Measurements from ENCODE around the gene CFAP300.

CFAP300 gene

GRCh38 chr11:102026217-102026616, 21.0 kb upstream of the CFAP300 start:
- DNase-seq (ENCODE audit: insufficient read length) (no peak), FAIRE-seq (no peak)
- TF ChIP-seq POLR2AphosphoS5 (IDR thresholded peaks at IDR 0.05; ENCODE audit: low read depth, low read length): no peak
- no peak for TF ChIP-seq TAF1 (IDR thresholded peaks at IDR 0.05; ENCODE audit: borderline replicate concordance, low read depth, low read length)
- TF ChIP-seq POLR2A (IDR thresholded peaks at IDR 0.05; ENCODE audit: low read depth, low read length): no peak

GRCh38 chr11:102026959-102027358, 20.3 kb upstream of the CFAP300 start:
- FAIRE-seq: no peak
- no peak for TF ChIP-seq POLR2AphosphoS5 (IDR thresholded peaks at IDR 0.05; ENCODE audit: low read depth, low read length)
- TF ChIP-seq TAF1 (IDR thresholded peaks at IDR 0.05; ENCODE audit: borderline replicate concordance, low read depth, low read length): no peak
- no peak for TF ChIP-seq POLR2A (IDR thresholded peaks at IDR 0.05; ENCODE audit: low read depth, low read length)
- DNase-seq (ENCODE audit: insufficient read length): no peak

GRCh38 chr11:102036757-102037156, 10.5 kb upstream of the CFAP300 start:
- DNase-seq (ENCODE audit: insufficient read length) (no peak), FAIRE-seq (no peak)
- TF ChIP-seq POLR2A (IDR thresholded peaks at IDR 0.05; ENCODE audit: low read depth, low read length): no peak
- TF ChIP-seq POLR2AphosphoS5 (IDR thresholded peaks at IDR 0.05; ENCODE audit: low read depth, low read length): no peak
- TF ChIP-seq TAF1 (IDR thresholded peaks at IDR 0.05; ENCODE audit: borderline replicate concordance, low read depth, low read length): no peak

- DNase-seq (ENCODE audit: insufficient read length) (no peak), FAIRE-seq (no peak)
- TF ChIP-seq POLR2AphosphoS5 (IDR thresholded peaks at IDR 0.05; ENCODE audit: low read depth, low read length) (no peak), POLR2A (IDR thresholded peaks at IDR 0.05; ENCODE audit: low read depth, low read length) (no peak), TAF1 (IDR thresholded peaks at IDR 0.05; ENCODE audit: borderline replicate concordance, low read depth, low read length) (no peak)
These were observed 396 bp upstream of the CFAP300 start for GRCh38 chr11:102046841-102047240.

GRCh38 chr11:102050927-102051575, 3.8 kb downstream of the CFAP300 start:
- DNase-seq (ENCODE audit: insufficient read length): no peak
- FAIRE-seq: no peak
- TF ChIP-seq POLR2AphosphoS5 (IDR thresholded peaks at IDR 0.05; ENCODE audit: low read depth, low read length): no peak
- no peak for TF ChIP-seq POLR2A (IDR thresholded peaks at IDR 0.05; ENCODE audit: low read depth, low read length)
- TF ChIP-seq TAF1 (IDR thresholded peaks at IDR 0.05; ENCODE audit: borderline replicate concordance, low read depth, low read length): no peak

GRCh38 chr11:102061276-102061675, 14.0 kb downstream of the CFAP300 start:
- no peak for DNase-seq (ENCODE audit: insufficient read length)
- TF ChIP-seq TAF1 (IDR thresholded peaks at IDR 0.05; ENCODE audit: borderline replicate concordance, low read depth, low read length) (no peak), POLR2AphosphoS5 (IDR thresholded peaks at IDR 0.05; ENCODE audit: low read depth, low read length) (no peak), POLR2A (IDR thresholded peaks at IDR 0.05; ENCODE audit: low read depth, low read length) (no peak)
- FAIRE-seq: no peak

GRCh38 chr11:102062106-102062505, 14.9 kb downstream of the CFAP300 start:
- no peak for FAIRE-seq
- no peak for TF ChIP-seq POLR2AphosphoS5 (IDR thresholded peaks at IDR 0.05; ENCODE audit: low read depth, low read length)
- no peak for TF ChIP-seq POLR2A (IDR thresholded peaks at IDR 0.05; ENCODE audit: low read depth, low read length)
- no peak for TF ChIP-seq TAF1 (IDR thresholded peaks at IDR 0.05; ENCODE audit: borderline replicate concordance, low read depth, low read length)
- no peak for DNase-seq (ENCODE audit: insufficient read length)

- DNase-seq (ENCODE audit: insufficient read length) (no peak), FAIRE-seq (no peak)
- TF ChIP-seq TAF1 (IDR thresholded peaks at IDR 0.05; ENCODE audit: borderline replicate concordance, low read depth, low read length): no peak
- no peak for TF ChIP-seq POLR2AphosphoS5 (IDR thresholded peaks at IDR 0.05; ENCODE audit: low read depth, low read length)
- no peak for TF ChIP-seq POLR2A (IDR thresholded peaks at IDR 0.05; ENCODE audit: low read depth, low read length)
These were observed 17.1 kb downstream of the CFAP300 start for GRCh38 chr11:102064316-102064715.

GRCh38 chr11:102070766-102071165, 23.5 kb downstream of the CFAP300 start:
- DNase-seq (ENCODE audit: insufficient read length) (no peak), FAIRE-seq (no peak)
- TF ChIP-seq POLR2A (IDR thresholded peaks at IDR 0.05; ENCODE audit: low read depth, low read length): no peak
- no peak for TF ChIP-seq TAF1 (IDR thresholded peaks at IDR 0.05; ENCODE audit: borderline replicate concordance, low read depth, low read length)
- no peak for TF ChIP-seq POLR2AphosphoS5 (IDR thresholded peaks at IDR 0.05; ENCODE audit: low read depth, low read length)

- FAIRE-seq (no peak), DNase-seq (ENCODE audit: insufficient read length) (no peak)
- no peak for TF ChIP-seq POLR2A (IDR thresholded peaks at IDR 0.05; ENCODE audit: low read depth, low read length)
These were observed 24.5 kb downstream of the CFAP300 start for GRCh38 chr11:102071497-102072472.

- TF ChIP-seq POLR2AphosphoS5 (IDR thresholded peaks at IDR 0.05; ENCODE audit: low read depth, low read length) (no peak), TAF1 (IDR thresholded peaks at IDR 0.05; ENCODE audit: borderline replicate concordance, low read depth, low read length) (no peak), POLR2A (IDR thresholded peaks at IDR 0.05; ENCODE audit: low read depth, low read length) (no peak)
- no peak for DNase-seq (ENCODE audit: insufficient read length)
- no peak for FAIRE-seq
These were observed 26.0 kb downstream of the CFAP300 start for GRCh38 chr11:102073253-102073652.

GRCh38 chr11:102079625-102080024, 32.4 kb downstream of the CFAP300 start:
- FAIRE-seq (no peak), DNase-seq (ENCODE audit: insufficient read length) (no peak)
- no peak for TF ChIP-seq POLR2A (IDR thresholded peaks at IDR 0.05; ENCODE audit: low read depth, low read length)
- no peak for TF ChIP-seq POLR2AphosphoS5 (IDR thresholded peaks at IDR 0.05; ENCODE audit: low read depth, low read length)
- no peak for TF ChIP-seq TAF1 (IDR thresholded peaks at IDR 0.05; ENCODE audit: borderline replicate concordance, low read depth, low read length)

Measured in GM12892 (cell line).